H9 (cell line): ENCODE measurements around the gene LETMD1. TPM values are rescaled to one million over a fixed set of nuclear protein-coding genes. Genes with fewer than 3 reads are reported as not detected.

Experiments
- DNase-seq: peaks from one replicate; pipeline ENCODE4 v3.0.0-alpha.2; 2017
- H2AFZ ChIP-seq: one replicate; pipeline ENCODE4 v1.6.1; 2013; ENCODE audit warnings: mild to moderate bottlenecking, low read length, control low read depth, moderate library complexity
- H2AK5ac ChIP-seq: 2 replicates; pipeline ENCODE4 v1.6.1; 2013; ENCODE audit warnings: low read length, control low read depth, mixed read lengths; ENCODE audit not compliant: insufficient read length
- H2BK120ac ChIP-seq: one replicate; pipeline ENCODE4 v1.6.1; 2013; ENCODE audit warnings: low read depth, mild to moderate bottlenecking, low read length, control low read depth, inconsistent platforms; ENCODE audit not compliant: poor library complexity, severe bottlenecking
- H2BK12ac ChIP-seq: 2 replicates; pipeline ENCODE4 v1.6.1; 2013; ENCODE audit warnings: low read length, control low read depth, mixed read lengths, low read depth; ENCODE audit not compliant: insufficient read length
- H2BK15ac ChIP-seq: 2 replicates; pipeline ENCODE4 v1.6.1; 2013; ENCODE audit warnings: low read depth, low read length, control low read depth
- H2BK20ac ChIP-seq: one replicate; pipeline ENCODE4 v1.6.1; 2013; ENCODE audit warnings: low read depth, mild to moderate bottlenecking, low read length, control low read depth, inconsistent platforms; ENCODE audit not compliant: poor library complexity, severe bottlenecking
- H2BK5ac ChIP-seq: 2 replicates; pipeline ENCODE4 v1.6.1; 2013; ENCODE audit warnings: low read length, control low read depth, mixed read lengths; ENCODE audit not compliant: insufficient read length
- H3K14ac ChIP-seq: 2 replicates; pipeline ENCODE4 v1.6.1; 2013; ENCODE audit warnings: low read length, control low read depth; ENCODE audit not compliant: insufficient read depth
- H3K18ac ChIP-seq: 2 replicates; pipeline ENCODE4 v1.6.1; 2013; ENCODE audit warnings: low read depth, mild to moderate bottlenecking, mixed read lengths, low read length, control low read depth; ENCODE audit not compliant: insufficient read length
- H3K23ac ChIP-seq: 2 replicates; pipeline ENCODE4 v1.6.1; 2013; ENCODE audit warnings: low read length, control low read depth, mixed read lengths, low read depth; ENCODE audit not compliant: insufficient read length
- H3K23me2 ChIP-seq: 2 replicates; pipeline ENCODE4 v1.6.1; 2013; ENCODE audit warnings: low read depth, mild to moderate bottlenecking, mixed read lengths, low read length, control low read depth; ENCODE audit not compliant: insufficient read length, poor library complexity, severe bottlenecking
- H3K27ac ChIP-seq: 2 replicates; pipeline ENCODE4 v1.5.1; 2013; ENCODE audit warnings: low read length, control low read depth, mixed read lengths, low read depth; ENCODE audit not compliant: insufficient read length
- H3K27me3 ChIP-seq: 2 replicates; pipeline ENCODE4 v1.6.1; 2013; ENCODE audit warnings: low read length, control low read depth, inconsistent platforms; ENCODE audit not compliant: insufficient read depth
- H3K4ac ChIP-seq: 2 replicates; pipeline ENCODE4 v1.6.1; 2013; ENCODE audit warnings: low read depth, mild to moderate bottlenecking, control low read depth, inconsistent platforms, low read length, moderate library complexity
- H3K4me1 ChIP-seq: 2 replicates; pipeline ENCODE4 v1.6.1; 2013; ENCODE audit warnings: low read length, control low read depth, inconsistent platforms; ENCODE audit not compliant: insufficient read depth
- H3K4me2 ChIP-seq: 2 replicates; pipeline ENCODE4 v1.6.1; 2013; ENCODE audit warnings: low read length, control low read depth, mixed read lengths; ENCODE audit not compliant: insufficient read length, insufficient read depth
- H3K56ac ChIP-seq: 2 replicates; pipeline ENCODE4 v1.6.1; 2013; ENCODE audit warnings: low read depth, mild to moderate bottlenecking, mixed read lengths, low read length, control low read depth; ENCODE audit not compliant: insufficient read length
- H3K79me1 ChIP-seq: 2 replicates; pipeline ENCODE4 v1.6.1; 2013; ENCODE audit warnings: low read depth, mild to moderate bottlenecking, moderate library complexity, low read length, control low read depth, inconsistent platforms; ENCODE audit not compliant: insufficient read depth, poor library complexity, severe bottlenecking
- H3K79me2 ChIP-seq: 2 replicates; pipeline ENCODE4 v1.6.1; 2013; ENCODE audit warnings: low read length, control low read depth, inconsistent platforms; ENCODE audit not compliant: insufficient read depth
- H3K9ac ChIP-seq: 2 replicates; pipeline ENCODE4 v1.6.1; 2013; ENCODE audit warnings: low read length, control low read depth, mixed read lengths; ENCODE audit not compliant: insufficient read length; ENCODE audit errors: extremely low read depth
- H3K9me3 ChIP-seq: one replicate; pipeline ENCODE4 v1.6.1; 2013; ENCODE audit warnings: low read depth, low read length, inconsistent platforms; ENCODE audit not compliant: control insufficient read depth
- H3T11ph ChIP-seq: one replicate; pipeline ENCODE4 v1.6.1; 2013; ENCODE audit warnings: mild to moderate bottlenecking, low read length, control low read depth, inconsistent platforms
- H4K20me1 ChIP-seq: one replicate; pipeline ENCODE4 v1.6.1; 2013; ENCODE audit not compliant: control insufficient read depth, insufficient read length, insufficient read depth
- H4K5ac ChIP-seq: 2 replicates; pipeline ENCODE4 v1.6.1; 2013; ENCODE audit warnings: low read depth, mild to moderate bottlenecking, mixed read lengths, low read length, control low read depth; ENCODE audit not compliant: insufficient read length
- H4K8ac ChIP-seq: replicated peaks from 2 replicates; pipeline ENCODE4 v1.6.1; 2013; ENCODE audit warnings: low read length, control low read depth, mixed read lengths, low read depth; ENCODE audit not compliant: insufficient read length
- H4K91ac ChIP-seq: 2 replicates; pipeline ENCODE4 v1.6.1; 2013; ENCODE audit warnings: low read depth, mild to moderate bottlenecking, moderate library complexity, mixed read lengths, low read length, control low read depth; ENCODE audit not compliant: insufficient read length
- H3K27ac Mint-ChIP-seq, 3 experiments: 2 replicates in 2 of 3; 3 replicates in 1 of 3; pipeline ENCODE4 v1.8.0; 2020 to 2021; ENCODE audit warnings: mixed read lengths in 3 of 3, mild to moderate bottlenecking in 1 of 3, moderate library complexity in 1 of 3
- H3K27me3 Mint-ChIP-seq: 2 replicates; pipeline ENCODE4 v1.8.0; 2021; ENCODE audit warnings: low read depth, mild to moderate bottlenecking, moderate library complexity, mixed read lengths
- H3K36me3 Mint-ChIP-seq, 3 experiments: 2 replicates in 2 of 3; 3 replicates in 1 of 3; pipeline ENCODE4 v1.8.0; 2020 to 2021; ENCODE audit warnings: low read depth in 3 of 3, mixed read lengths in 3 of 3; ENCODE audit not compliant: insufficient read depth in 1 of 3
- H3K4me1 Mint-ChIP-seq, 2 experiments: 2 replicates each; pipeline ENCODE4 v1.8.0; 2020; ENCODE audit warnings: mixed read lengths in 2 of 2
- H3K4me3 Mint-ChIP-seq, 2 experiments: 2 replicates in 1 of 2; 3 replicates in 1 of 2; pipeline ENCODE4 v1.8.0; 2020 to 2021; ENCODE audit warnings: mild to moderate bottlenecking in 2 of 2, mixed read lengths in 2 of 2, moderate library complexity in 1 of 2
- H3K9me3 Mint-ChIP-seq, 2 experiments: 2 replicates in 1 of 2; 3 replicates in 1 of 2; pipeline ENCODE4 v1.8.0; 2020; ENCODE audit warnings: mild to moderate bottlenecking in 2 of 2, mixed read lengths in 2 of 2, moderate library complexity in 1 of 2
- WGBS: extraction: QIAGEN DNeasy Blood & Tissue Kit; methylation state at CpG from one replicate; pipeline ENCODE4 v1.1.7; 2013; ENCODE audit warnings: missing lambda C conversion rate, low lambda C conversion rate, mixed read lengths; ENCODE audit not compliant: insufficient read length; ENCODE audit errors: extremely low coverage; 5-methylcytosine and 5-hydroxymethylcytosine counted together
- total RNA-seq: library from RNA; stranded (reverse); gene quantifications from 2 replicates; pipeline ENCODE4 v1.2.1, GENCODE V29; 2021
- TF ChIP-seq, protein P1 (sequence below): fragments of 200-600 bp; sonication (generic); conservative IDR thresholded peaks from 3 replicates; pipeline ENCODE4 v1.8.0; 2021; ENCODE audit warnings: antibody characterized with exemption, mild to moderate bottlenecking

The LETMD1 gene
- total RNA-seq, 1 experiment from 2014 or later = 34.9 TPM

DNA sequence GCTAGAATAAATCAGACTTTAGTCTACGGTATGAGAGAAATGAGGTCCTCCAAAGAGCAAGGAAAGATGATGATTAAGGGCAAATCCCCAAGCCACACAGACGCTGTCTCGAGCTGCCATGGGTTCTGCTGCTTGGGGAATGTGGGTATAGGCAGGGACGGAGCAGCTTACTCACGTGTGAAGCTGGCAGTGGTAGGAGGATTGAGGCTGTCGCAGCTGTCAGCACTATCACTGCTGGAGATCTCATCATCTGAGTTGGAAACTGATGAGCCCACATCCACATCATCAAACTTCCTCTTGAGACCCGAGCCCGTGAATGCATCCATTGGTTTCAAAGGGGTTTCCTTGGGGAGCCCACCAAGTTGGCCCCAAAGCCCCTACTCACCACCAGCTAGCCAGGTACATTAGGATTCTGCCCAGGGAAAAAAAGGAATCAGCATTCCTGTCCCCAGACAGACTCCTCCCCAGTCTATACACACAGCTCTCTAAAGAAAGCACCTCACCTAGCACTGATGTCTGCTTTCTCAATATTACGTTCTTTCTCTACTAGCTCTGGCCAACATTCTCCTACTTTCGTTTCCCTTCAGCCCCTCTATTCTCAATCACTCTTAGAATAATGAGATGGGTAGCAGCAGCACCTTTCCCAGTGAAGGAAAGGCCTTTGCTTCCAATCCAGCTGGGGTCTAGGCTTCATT lies 28.3 kb downstream of the LETMD1 start:
- H3K27ac Mint-ChIP-seq = peak overlapping the region; percentile 56 to 65 (median 57); a peak in 4 of 7 replicates
- H3K27me3 ChIP-seq = no peaks in the 10 kb centered on the region
- no peak overlapping the region for H3T11ph ChIP-seq
- H3K79me2 ChIP-seq = peaks cover 6% of the 10 kb centered on the region; the same call in 1 of the 2 replicates
- H4K5ac ChIP-seq = no peak overlapping the region
- H2BK120ac ChIP-seq = no peak overlapping the region
- H4K20me1 ChIP-seq = no peaks in the 10 kb centered on the region
- TF ChIP-seq, protein P1, sequence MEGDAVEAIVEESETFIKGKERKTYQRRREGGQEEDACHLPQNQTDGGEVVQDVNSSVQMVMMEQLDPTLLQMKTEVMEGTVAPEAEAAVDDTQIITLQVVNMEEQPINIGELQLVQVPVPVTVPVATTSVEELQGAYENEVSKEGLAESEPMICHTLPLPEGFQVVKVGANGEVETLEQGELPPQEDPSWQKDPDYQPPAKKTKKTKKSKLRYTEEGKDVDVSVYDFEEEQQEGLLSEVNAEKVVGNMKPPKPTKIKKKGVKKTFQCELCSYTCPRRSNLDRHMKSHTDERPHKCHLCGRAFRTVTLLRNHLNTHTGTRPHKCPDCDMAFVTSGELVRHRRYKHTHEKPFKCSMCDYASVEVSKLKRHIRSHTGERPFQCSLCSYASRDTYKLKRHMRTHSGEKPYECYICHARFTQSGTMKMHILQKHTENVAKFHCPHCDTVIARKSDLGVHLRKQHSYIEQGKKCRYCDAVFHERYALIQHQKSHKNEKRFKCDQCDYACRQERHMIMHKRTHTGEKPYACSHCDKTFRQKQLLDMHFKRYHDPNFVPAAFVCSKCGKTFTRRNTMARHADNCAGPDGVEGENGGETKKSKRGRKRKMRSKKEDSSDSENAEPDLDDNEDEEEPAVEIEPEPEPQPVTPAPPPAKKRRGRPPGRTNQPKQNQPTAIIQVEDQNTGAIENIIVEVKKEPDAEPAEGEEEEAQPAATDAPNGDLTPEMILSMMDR = no peak
- no peak overlapping the region for H2BK20ac ChIP-seq
- no peak overlapping the region for H3K56ac ChIP-seq
- H3K79me1 ChIP-seq = peaks cover 4% of the 10 kb centered on the region
- H2AFZ ChIP-seq = no peak overlapping the region
- WGBS = no CpG with 5 or more reads among the region's 10 CpGs
- H3K18ac ChIP-seq = no peak overlapping the region
- H2BK5ac ChIP-seq = no peak overlapping the region
- H3K14ac ChIP-seq = no peak overlapping the region
- no peak overlapping the region for H3K4ac ChIP-seq
- H3K4me1 Mint-ChIP-seq = peaks cover 1 to 2% of the 10 kb centered on the region in 2 experiments; a peak in 3 of 4 replicates
- H3K9me3 ChIP-seq = no peaks in the 10 kb centered on the region
- no peak overlapping the region for H3K4me2 ChIP-seq
- no peak overlapping the region for H2BK15ac ChIP-seq
- H2BK12ac ChIP-seq = no peak overlapping the region
- H4K8ac ChIP-seq = no peak overlapping the region
- no peaks in the 10 kb centered on the region for H3K4me1 ChIP-seq
- no peak overlapping the region for H3K27ac ChIP-seq
- H3K27me3 Mint-ChIP-seq = no peaks in the 10 kb centered on the region
- DNase-seq = no peak
- no peak overlapping the region for H2AK5ac ChIP-seq
- no peak overlapping the region for H3K4me3 Mint-ChIP-seq
- H3K36me3 Mint-ChIP-seq = peaks cover 30 to 54% (median 46%) of the 10 kb centered on the region in 3 experiments
- no peak overlapping the region for H3K9ac ChIP-seq
- no peak overlapping the region for H3K23ac ChIP-seq
- no peak overlapping the region for H4K91ac ChIP-seq
- H3K9me3 Mint-ChIP-seq = peaks cover 0 to 2% of the 10 kb centered on the region in 2 experiments; a peak in 1 of 5 replicates
- H3K23me2 ChIP-seq = no peaks in the 10 kb centered on the region
